OCI-LY3 (cell line): ENCODE measurements around the gene STAM2.

Source experiments
- CTCF ChIP-seq: fragments of 200-600, 300-600 bp; sonication (generic); IDR thresholded peaks from 2 replicates; pipeline ENCODE4 v1.5.1; 2014; ENCODE audit warnings: antibody characterized with exemption, low read length, low read depth
- EZH2phosphoT487 ChIP-seq: fragments of 200-600 bp; shearing (Covaris generic); IDR thresholded peaks from 2 replicates; pipeline ENCODE4 v1.6.1; 2018; ENCODE audit warnings: antibody characterized with exemption, mixed run types, low read depth

GRCh38 chr2:152155209-152155608 is 20.4 kb downstream of the STAM2 start:
- no peak for TF ChIP-seq CTCF
- no peak for TF ChIP-seq EZH2phosphoT487
